Measurements from ENCODE around the gene CARD11.

CARD11 gene

DNA sequence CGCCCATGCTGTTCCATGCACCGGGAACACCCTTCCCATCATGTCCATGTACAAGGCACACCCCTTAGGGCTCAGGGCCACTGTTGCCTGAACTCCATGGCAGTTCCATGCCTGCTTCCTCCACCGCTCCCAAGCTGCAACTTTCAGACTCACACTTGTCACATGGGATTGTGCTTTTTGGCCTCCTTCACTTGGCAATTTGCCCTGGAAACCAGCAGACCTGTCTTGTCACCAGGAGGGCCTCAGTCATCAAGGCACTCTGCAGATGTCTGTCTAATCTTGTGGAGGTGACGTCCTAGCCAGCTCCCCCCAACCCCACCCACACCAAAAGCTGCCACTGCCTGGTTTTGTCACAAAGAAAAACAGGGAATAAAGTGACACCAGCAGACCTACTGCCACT lies 47.5 kb downstream of the CARD11 start:
- TF ChIP-seq POLR2AphosphoS5 (IDR thresholded peaks at IDR 0.05; ENCODE audit: low read depth, low read length) = no peak
- no peak for TF ChIP-seq POLR2A (IDR thresholded peaks at IDR 0.05; ENCODE audit: low read depth, low read length)
- TF ChIP-seq TAF1 (IDR thresholded peaks at IDR 0.05; ENCODE audit: borderline replicate concordance, low read depth, low read length) = no peak
- FAIRE-seq (no peak), DNase-seq (ENCODE audit: insufficient read length) (no peak)

GRCh38 chr7:2993868-2994267 lies 49.8 kb downstream of the CARD11 start:
- DNase-seq (ENCODE audit: insufficient read length) = no peak
- TF ChIP-seq POLR2A (IDR thresholded peaks at IDR 0.05; ENCODE audit: low read depth, low read length) (no peak), TAF1 (IDR thresholded peaks at IDR 0.05; ENCODE audit: borderline replicate concordance, low read depth, low read length) (no peak), POLR2AphosphoS5 (IDR thresholded peaks at IDR 0.05; ENCODE audit: low read depth, low read length) (no peak)
- no peak for FAIRE-seq

- FAIRE-seq (no peak), DNase-seq (ENCODE audit: insufficient read length) (no peak)
- TF ChIP-seq POLR2A (IDR thresholded peaks at IDR 0.05; ENCODE audit: low read depth, low read length) (no peak), TAF1 (IDR thresholded peaks at IDR 0.05; ENCODE audit: borderline replicate concordance, low read depth, low read length) (no peak), POLR2AphosphoS5 (IDR thresholded peaks at IDR 0.05; ENCODE audit: low read depth, low read length) (no peak)
Observed at GRCh38 chr7:2993396-2993795, 50.3 kb downstream of the CARD11 start.

DNA sequence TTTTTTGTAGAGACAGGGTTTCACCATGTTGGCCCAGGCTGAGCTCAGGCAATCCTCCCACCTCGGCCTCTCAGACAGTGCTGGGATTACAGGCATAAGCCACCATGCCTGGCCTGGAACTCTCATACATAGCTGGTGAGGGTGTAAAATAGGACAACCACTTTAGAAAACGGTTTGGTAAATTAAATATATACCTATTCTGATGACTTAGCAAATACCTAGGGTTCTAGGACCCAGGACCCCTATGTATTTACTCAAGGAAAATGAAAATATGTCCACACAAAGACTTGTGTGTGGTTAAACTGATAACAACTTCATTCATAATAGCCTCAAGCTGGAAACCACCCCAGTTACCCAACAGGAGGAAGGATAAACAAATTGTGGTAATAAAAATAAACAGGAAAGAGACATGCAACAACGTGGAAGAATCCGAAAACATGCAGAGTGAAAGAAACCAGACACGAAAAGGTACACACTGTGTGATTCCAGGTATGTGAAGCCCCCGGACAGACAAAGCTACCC lies 52.7 kb downstream of the CARD11 start:
- FAIRE-seq (no peak), DNase-seq (ENCODE audit: insufficient read length) (no peak)
- TF ChIP-seq POLR2A (IDR thresholded peaks at IDR 0.05; ENCODE audit: low read depth, low read length) = no peak
- TF ChIP-seq POLR2AphosphoS5 (IDR thresholded peaks at IDR 0.05; ENCODE audit: low read depth, low read length) = no peak
- no peak for TF ChIP-seq TAF1 (IDR thresholded peaks at IDR 0.05; ENCODE audit: borderline replicate concordance, low read depth, low read length)

DNA sequence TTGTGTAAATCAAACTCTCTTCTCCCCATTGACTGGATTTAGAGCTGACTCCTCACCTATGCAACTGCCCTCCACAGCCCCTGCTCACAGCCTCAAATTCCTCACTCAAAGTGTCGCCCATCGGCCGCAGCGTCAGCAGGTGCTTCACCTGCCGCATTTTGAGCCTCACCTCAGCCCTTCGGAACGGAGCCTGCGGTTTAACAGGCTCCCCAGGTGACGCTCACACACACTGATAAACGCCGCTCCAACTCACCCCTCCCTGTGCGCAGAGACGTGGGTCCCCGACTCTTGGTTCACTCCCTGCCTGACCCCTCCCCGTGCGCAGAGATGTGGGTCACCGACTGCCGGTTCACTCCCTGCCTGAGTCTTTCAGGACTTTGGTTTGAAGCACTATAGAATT lies 57.1 kb downstream of the CARD11 start:
- FAIRE-seq = no peak
- no peak for DNase-seq (ENCODE audit: insufficient read length)
- TF ChIP-seq TAF1 (IDR thresholded peaks at IDR 0.05; ENCODE audit: borderline replicate concordance, low read depth, low read length) (no peak), POLR2AphosphoS5 (IDR thresholded peaks at IDR 0.05; ENCODE audit: low read depth, low read length) (no peak), POLR2A (IDR thresholded peaks at IDR 0.05; ENCODE audit: low read depth, low read length) (no peak)

DNA sequence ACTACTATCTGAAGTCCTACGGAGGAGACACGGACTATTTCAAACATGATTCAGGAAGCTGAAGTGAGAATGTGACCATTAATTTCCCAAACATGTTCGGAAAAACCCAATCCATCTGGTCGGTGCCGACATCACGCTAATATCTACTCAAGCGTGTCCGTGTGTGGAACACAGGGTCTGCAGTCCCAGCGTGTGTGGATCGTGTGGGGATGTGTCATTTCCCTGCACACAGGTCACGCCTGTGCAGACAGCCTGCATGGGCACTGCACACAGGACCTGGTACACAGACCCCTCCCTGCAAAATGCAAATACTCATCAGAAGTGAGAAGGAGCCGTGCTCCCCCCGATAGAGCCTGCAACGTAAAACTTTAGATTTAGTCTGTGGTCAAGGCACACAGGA lies 57.8 kb downstream of the CARD11 start:
- DNase-seq (ENCODE audit: insufficient read length) = no peak
- TF ChIP-seq TAF1 (IDR thresholded peaks at IDR 0.05; ENCODE audit: borderline replicate concordance, low read depth, low read length) = no peak
- TF ChIP-seq POLR2AphosphoS5 (IDR thresholded peaks at IDR 0.05; ENCODE audit: low read depth, low read length) = no peak
- TF ChIP-seq POLR2A (IDR thresholded peaks at IDR 0.05; ENCODE audit: low read depth, low read length) = no peak
- FAIRE-seq = no peak

DNA sequence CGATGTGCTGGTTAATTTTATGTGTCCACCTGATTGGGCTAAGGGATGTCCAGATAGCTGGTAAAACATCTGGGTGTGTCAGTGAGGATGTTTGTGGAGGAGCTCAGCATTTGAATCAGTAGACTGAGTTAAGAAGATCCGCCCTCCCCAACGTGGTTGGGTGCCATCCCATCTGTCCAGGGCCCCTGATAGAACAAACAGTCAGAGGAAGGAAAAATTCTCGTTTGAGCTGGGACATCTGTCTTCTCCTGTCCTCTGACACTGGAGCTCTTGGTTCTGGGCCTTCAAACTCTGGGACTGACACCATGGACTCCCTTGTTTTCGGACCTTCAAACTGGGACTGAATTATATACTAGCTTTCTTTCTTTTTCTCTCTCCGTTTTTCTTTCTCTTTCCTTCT lies 59.6 kb downstream of the CARD11 start:
- TF ChIP-seq POLR2A (IDR thresholded peaks at IDR 0.05; ENCODE audit: low read depth, low read length) (no peak), TAF1 (IDR thresholded peaks at IDR 0.05; ENCODE audit: borderline replicate concordance, low read depth, low read length) (no peak), POLR2AphosphoS5 (IDR thresholded peaks at IDR 0.05; ENCODE audit: low read depth, low read length) (no peak)
- no peak for FAIRE-seq
- no peak for DNase-seq (ENCODE audit: insufficient read length)

- DNase-seq (ENCODE audit: insufficient read length) = no peak
- FAIRE-seq = no peak
- TF ChIP-seq TAF1 (IDR thresholded peaks at IDR 0.05; ENCODE audit: borderline replicate concordance, low read depth, low read length) (no peak), POLR2AphosphoS5 (IDR thresholded peaks at IDR 0.05; ENCODE audit: low read depth, low read length) (no peak), POLR2A (IDR thresholded peaks at IDR 0.05; ENCODE audit: low read depth, low read length) (no peak)
Observed at GRCh38 chr7:2983586-2983985, 60.1 kb downstream of the CARD11 start.

- FAIRE-seq = no peak
- TF ChIP-seq POLR2AphosphoS5 (IDR thresholded peaks at IDR 0.05; ENCODE audit: low read depth, low read length) (no peak), TAF1 (IDR thresholded peaks at IDR 0.05; ENCODE audit: borderline replicate concordance, low read depth, low read length) (no peak)
Observed at GRCh38 chr7:2982831-2983230, 60.8 kb downstream of the CARD11 start.

GRCh38 chr7:2982401-2982800 lies 61.3 kb downstream of the CARD11 start:
- DNase-seq (ENCODE audit: insufficient read length) (no peak), FAIRE-seq (no peak)
- no peak for TF ChIP-seq POLR2AphosphoS5 (IDR thresholded peaks at IDR 0.05; ENCODE audit: low read depth, low read length)
- no peak for TF ChIP-seq TAF1 (IDR thresholded peaks at IDR 0.05; ENCODE audit: borderline replicate concordance, low read depth, low read length)
- TF ChIP-seq POLR2A (IDR thresholded peaks at IDR 0.05; ENCODE audit: low read depth, low read length) = no peak

More at GRCh38 chr7:2982831-2983230, 60.8 kb downstream of the CARD11 start:
- DNase-seq (ENCODE audit: insufficient read length) = no peak

GRCh38 chr7:2981103-2981480 lies 62.6 kb downstream of the CARD11 start:
- no peak for DNase-seq (ENCODE audit: insufficient read length)
- no peak for TF ChIP-seq POLR2A (IDR thresholded peaks at IDR 0.05; ENCODE audit: low read depth, low read length)
- TF ChIP-seq TAF1 (IDR thresholded peaks at IDR 0.05; ENCODE audit: borderline replicate concordance, low read depth, low read length) = no peak
- TF ChIP-seq POLR2AphosphoS5 (IDR thresholded peaks at IDR 0.05; ENCODE audit: low read depth, low read length) = no peak
- FAIRE-seq = peak; percentile 71

DNA sequence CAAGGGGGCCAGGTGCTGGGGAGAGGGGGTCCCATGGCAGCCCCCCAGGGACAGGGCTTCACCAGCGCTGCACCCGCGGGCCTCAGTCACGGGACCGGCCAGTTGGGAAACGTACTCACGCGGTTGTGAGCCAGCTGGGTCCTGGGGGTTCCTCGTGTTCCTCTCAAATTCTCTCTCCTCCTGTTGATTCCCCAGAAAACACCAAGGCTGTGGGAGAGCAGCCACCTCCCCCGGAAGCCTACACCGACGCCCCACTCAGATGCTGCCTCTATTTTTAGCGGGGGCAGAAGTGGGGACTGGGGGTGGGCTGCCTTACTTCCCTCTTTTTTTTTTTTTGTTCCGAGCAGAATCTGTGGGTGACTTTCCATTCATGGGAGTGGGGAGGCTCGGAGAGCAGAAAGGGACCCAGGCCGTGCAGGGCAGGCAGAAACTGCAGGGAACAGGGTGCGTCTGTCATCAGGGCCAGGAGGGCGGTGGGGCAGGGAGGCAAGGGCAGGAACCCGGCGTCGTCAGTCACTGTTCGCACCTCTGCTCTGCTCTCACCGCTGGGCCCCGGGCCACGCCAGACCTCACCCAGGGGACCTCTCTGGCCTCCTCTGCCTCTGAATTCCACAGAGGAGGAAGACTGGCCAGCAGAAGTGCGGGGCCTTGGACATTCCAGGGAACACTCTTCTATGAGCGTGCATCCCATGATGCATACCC lies 63.1 kb downstream of the CARD11 start:
- DNase-seq (ENCODE audit: insufficient read length) = no peak

More for the DNA sequence above, 63.1 kb downstream of the CARD11 start:
- TF ChIP-seq TAF1 (IDR thresholded peaks at IDR 0.05; ENCODE audit: borderline replicate concordance, low read depth, low read length) (no peak), POLR2AphosphoS5 (IDR thresholded peaks at IDR 0.05; ENCODE audit: low read depth, low read length) (no peak), POLR2A (IDR thresholded peaks at IDR 0.05; ENCODE audit: low read depth, low read length) (no peak)
- peak; percentile 30 for FAIRE-seq

All from GM12892 (cell line).